Cardiac fibroblast (primary cell): Measurements from ENCODE around the gene HS6ST3.

ENCODE experiments used
- DNase-seq, 2 donors: peaks; one replicate each; pipeline versions ENCODE4 v3.0.0 to v3.0.0-alpha.2; 2010; ENCODE audit warnings: low read depth in 2 of 2
- H3K4me3 ChIP-seq, 2 donors: replicated peaks in 1 of 2; 1 replicate in 1 of 2; 2 replicates in 1 of 2; pipeline ENCODE4 v1.5.1; 2011; ENCODE audit warnings: low read depth in 2 of 2, low read length in 2 of 2, mild to moderate bottlenecking in 2 of 2, moderate library complexity in 1 of 2
- CTCF ChIP-seq: IDR thresholded peaks from one replicate; pipeline ENCODE4 v1.5.1; 2011; ENCODE audit warnings: low read depth, mild to moderate bottlenecking, low read length, inconsistent platforms

HS6ST3 gene

DNA sequence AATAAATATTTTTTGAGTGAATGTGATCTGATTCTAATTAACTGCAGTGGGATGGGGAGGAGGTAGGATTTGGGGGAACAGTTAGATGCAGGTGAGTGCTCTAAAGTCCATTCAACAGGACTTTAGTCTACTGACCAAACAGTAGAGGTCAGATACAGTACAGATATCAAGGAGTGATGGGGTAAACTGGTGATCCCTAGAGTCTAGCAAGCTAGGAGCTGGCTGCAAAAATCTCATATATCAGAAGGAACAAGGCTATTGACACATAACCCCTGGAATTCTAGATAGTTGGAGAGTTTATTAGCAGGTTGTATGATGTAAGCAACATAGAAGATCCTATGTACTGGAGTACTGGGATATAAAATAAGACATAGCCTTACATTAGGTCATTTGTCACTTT, 131.6 kb downstream of the HS6ST3 start:
- DNase-seq, result no peak

GRCh38 chr13:96223231-96223630, 133.3 kb downstream of the HS6ST3 start:
- TF ChIP-seq CTCF, result no peak
- H3K4me3 ChIP-seq, result no peak overlapping the region
- no peak for DNase-seq

More for the DNA sequence above, 131.6 kb downstream of the HS6ST3 start:
- no peak overlapping the region for H3K4me3 ChIP-seq
- TF ChIP-seq CTCF, result no peak

- TF ChIP-seq CTCF, result peak; percentile 48
- peak; percentile 2 to 32 for DNase-seq
- H3K4me3 ChIP-seq, result no peak overlapping the region
Observed at GRCh38 chr13:96229356-96229755, 139.4 kb downstream of the HS6ST3 start.

DNA sequence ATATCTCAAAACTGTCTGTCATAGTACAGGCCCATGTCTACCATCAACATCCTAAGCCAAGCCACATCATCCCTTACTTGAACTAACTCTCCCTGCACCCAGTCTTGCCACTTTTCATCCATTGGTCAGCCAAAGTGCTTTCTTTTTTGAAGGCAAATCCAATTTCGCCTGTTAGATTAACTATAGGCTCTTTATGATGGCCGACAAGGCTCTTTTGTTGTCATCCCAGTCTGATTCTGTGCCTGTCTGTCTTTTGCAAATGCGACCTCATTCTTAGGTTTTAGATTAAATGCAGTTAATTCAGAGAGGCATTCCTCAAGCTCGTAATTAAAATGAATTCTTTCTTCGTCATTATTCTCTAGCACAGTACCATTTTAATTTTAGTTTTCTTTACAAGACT, 148.3 kb downstream of the HS6ST3 start:
- no peak for DNase-seq
- H3K4me3 ChIP-seq, result no peak overlapping the region
- no peak for TF ChIP-seq CTCF

- no peak overlapping the region for H3K4me3 ChIP-seq
- peak in 1 of 2 donors; percentile 15 for DNase-seq
- no peak for TF ChIP-seq CTCF
Observed at GRCh38 chr13:96238861-96239260, 149.0 kb downstream of the HS6ST3 start.

GRCh38 chr13:96243376-96243775, 153.5 kb downstream of the HS6ST3 start:
- TF ChIP-seq CTCF, result no peak
- DNase-seq, result no peak
- no peak overlapping the region for H3K4me3 ChIP-seq

DNA sequence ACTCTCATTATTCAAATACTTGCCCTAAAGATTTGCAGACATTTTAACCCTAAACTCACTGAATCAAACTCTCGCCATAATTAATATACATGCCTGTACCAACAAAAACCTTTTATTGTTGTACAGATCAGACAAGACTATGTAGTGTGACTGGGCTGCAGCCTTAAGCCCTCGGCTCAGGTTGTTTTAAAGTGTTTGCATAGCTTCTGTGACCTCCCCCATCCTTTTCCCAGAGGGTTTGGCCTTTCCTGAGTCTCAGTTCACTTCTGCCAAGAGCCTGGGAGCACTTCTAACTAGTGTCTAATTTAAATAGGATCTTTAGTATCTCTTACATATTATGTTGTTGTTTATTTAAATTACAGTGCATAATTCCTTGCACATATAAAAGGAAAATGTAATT, 158.2 kb downstream of the HS6ST3 start:
- H3K4me3 ChIP-seq, result no peak overlapping the region
- TF ChIP-seq CTCF, result no peak
- no peak for DNase-seq
